Hepatocyte (in vitro differentiated cells): ENCODE data around the gene ATXN1.

Experiments
- CTCF ChIP-seq: fragments of 200-600 bp; sonication (generic); IDR thresholded peaks from 2 replicates; pipeline ENCODE4 v1.5.1; 2016; ENCODE audit warnings: antibody characterized with exemption, mild to moderate bottlenecking; ENCODE audit not compliant: poor library complexity
- EZH2 ChIP-seq: fragments of 200-600 bp; sonication (generic); IDR thresholded peaks from 2 replicates; pipeline ENCODE4 v1.6.1; 2016; ENCODE audit warnings: antibody characterized with exemption, mild to moderate bottlenecking, borderline replicate concordance
- EZH2phosphoT487 ChIP-seq: fragments of 200-600 bp; sonication (generic); IDR thresholded peaks from one replicate; pipeline ENCODE4 v1.6.1; 2018; ENCODE audit warnings: antibody characterized with exemption, mild to moderate bottlenecking, low read depth, moderate library complexity; ENCODE audit not compliant: unreplicated experiment, severe bottlenecking

- TF ChIP-seq CTCF (no peak), EZH2 (no peak), EZH2phosphoT487 (no peak)
Measured at GRCh38 chr6:16334671-16335070, 426.6 kb downstream of the ATXN1 start.
